Hepatocyte (in vitro differentiated cells): Measurements from ENCODE around the gene SP140L. TPM values are rescaled to one million over a fixed set of nuclear protein-coding genes. Genes with fewer than 3 reads are reported as not detected.

ENCODE experiments used
- DNase-seq: peaks from one replicate; pipeline ENCODE4 v3.0.0-alpha.2; 2016; ENCODE audit warnings: low spot score
- H2AFZ ChIP-seq: fragments of 200-600 bp; sonication (generic); 2 replicates; pipeline ENCODE4 v1.6.0; 2016; ENCODE audit warnings: antibody characterized with exemption, mild to moderate bottlenecking
- H3K27ac ChIP-seq: fragments of 200-600 bp; sonication (generic); 2 replicates; pipeline ENCODE4 v1.5.1; 2016; ENCODE audit warnings: mild to moderate bottlenecking
- H3K27me3 ChIP-seq: fragments of 200-600 bp; sonication (generic); 2 replicates; pipeline ENCODE4 v1.6.1; 2016
- H3K36me3 ChIP-seq: fragments of 200-600 bp; sonication (generic); replicated peaks from 2 replicates; pipeline ENCODE4 v1.5.1; 2016; ENCODE audit warnings: low read depth; ENCODE audit not compliant: insufficient read depth
- H3K4me1 ChIP-seq: fragments of 200-600 bp; sonication (generic); 2 replicates; pipeline ENCODE4 v1.5.1; 2016; ENCODE audit warnings: mild to moderate bottlenecking, moderate library complexity; ENCODE audit not compliant: insufficient read depth
- H3K4me2 ChIP-seq: fragments of 200-600 bp; sonication (generic); 2 replicates; pipeline ENCODE4 v1.6.0; 2016
- H3K4me3 ChIP-seq: fragments of 200-600 bp; sonication (generic); 2 replicates; pipeline ENCODE4 v1.5.1; 2016; ENCODE audit warnings: mild to moderate bottlenecking
- H3K79me2 ChIP-seq: fragments of 200-600 bp; sonication (generic); 2 replicates; pipeline ENCODE4 v1.6.0; 2017; ENCODE audit warnings: mild to moderate bottlenecking
- H3K9me2 ChIP-seq: fragments of 200-600 bp; sonication (generic); replicated peaks from 2 replicates; pipeline ENCODE4 v1.6.0; 2017; ENCODE audit warnings: mild to moderate bottlenecking; ENCODE audit not compliant: insufficient read depth
- H3K9me3 ChIP-seq: fragments of 200-600 bp; sonication (generic); 2 replicates; pipeline ENCODE4 v1.5.1; 2016; ENCODE audit warnings: low read depth, mild to moderate bottlenecking
- H4K20me1 ChIP-seq: fragments of 200-600 bp; sonication (generic); 2 replicates; pipeline ENCODE4 v1.6.0; 2016; ENCODE audit warnings: mild to moderate bottlenecking; ENCODE audit not compliant: insufficient read depth, poor library complexity, severe bottlenecking
- EZH2 ChIP-seq: fragments of 200-600 bp; sonication (generic); IDR thresholded peaks from 2 replicates; pipeline ENCODE4 v1.6.1; 2016; ENCODE audit warnings: antibody characterized with exemption, mild to moderate bottlenecking, borderline replicate concordance
- EZH2phosphoT487 ChIP-seq: fragments of 200-600 bp; sonication (generic); IDR thresholded peaks from one replicate; pipeline ENCODE4 v1.6.1; 2018; ENCODE audit warnings: antibody characterized with exemption, mild to moderate bottlenecking, low read depth, moderate library complexity; ENCODE audit not compliant: unreplicated experiment, severe bottlenecking
- WGBS: methylation state at CpG from one replicate; pipeline ENCODE4 v1.1.6; 2016; ENCODE audit warnings: low lambda C conversion rate; ENCODE audit errors: missing lambda C conversion rate; 5-methylcytosine and 5-hydroxymethylcytosine counted together
- polyA plus RNA-seq: library from polyadenylated mRNA; unstranded; fragments of >200 nt; fragmentation: Nextera tagmentation; extraction: Ambion mirVana; gene quantifications from 2 replicates; pipeline ENCODE4 v1.2.1, GENCODE V29; 2016
- total RNA-seq: library from RNA; depleted of rRNA; stranded (reverse); fragments of >200 nt; gene quantifications from 2 replicates; pipeline ENCODE4 v1.2.3, GENCODE V29; 2014
- TF ChIP-seq, protein P1 (sequence below): fragments of 200-600 bp; sonication (generic); IDR thresholded peaks from 2 replicates; pipeline ENCODE4 v1.5.1; 2016; ENCODE audit warnings: antibody characterized with exemption, mild to moderate bottlenecking; ENCODE audit not compliant: poor library complexity

The SP140L gene
- total and polyA plus RNA-seq, 2 experiments from 2014 or later: 7.1 to 8.1 TPM

DNA sequence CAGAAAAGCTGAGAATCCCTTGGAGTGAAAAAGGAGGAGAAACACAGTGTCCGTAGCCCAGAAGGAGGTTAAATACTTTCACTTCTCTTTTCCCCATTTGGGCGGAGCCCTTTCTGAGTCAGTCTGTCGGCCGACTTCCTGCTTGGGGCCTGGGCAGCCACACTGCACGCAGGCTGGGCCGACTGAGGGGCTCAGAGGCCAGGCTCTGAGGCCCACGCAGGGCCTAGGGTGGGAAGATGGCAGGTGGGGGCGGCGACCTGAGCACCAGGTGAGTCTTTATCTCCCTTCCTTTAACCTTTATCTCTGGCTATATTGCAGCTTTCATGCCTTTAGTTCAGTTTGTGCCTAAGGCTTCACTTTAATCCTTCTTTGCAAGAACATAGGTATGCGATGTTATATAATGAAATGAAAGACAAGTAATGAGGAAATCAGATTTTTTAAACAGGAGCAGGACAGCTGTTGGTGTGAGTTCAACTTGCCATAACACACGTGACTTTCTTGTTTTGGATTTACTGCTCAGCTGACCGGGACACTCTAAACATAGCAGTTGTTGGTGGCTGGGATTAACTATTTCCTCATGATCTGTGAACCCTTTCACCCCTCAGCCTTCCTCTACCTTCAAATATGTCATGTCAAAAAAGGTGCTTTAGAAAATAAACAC lies 89.2 kb downstream of the SP140L start, which contains the start of gene SP100:
Gene SP100, plus strand, starts transcription at position 141 of the 661 bp plus-strand sequence. Its CDS starts 96 bp downstream, at position 237.
- H3K79me2 ChIP-seq: peaks cover 30% of the 10 kb centered on the region
- H3K4me3 ChIP-seq: peak within 1 kb of the TSS; percentile 60
- no peaks in the 10 kb centered on the region for H3K9me3 ChIP-seq
- H3K4me1 ChIP-seq: peaks cover 4% of the 10 kb centered on the region
- peak within 1 kb of the TSS; percentile 97 for H3K27ac ChIP-seq
- no peaks in the 10 kb centered on the region for H3K36me3 ChIP-seq
- H3K4me2 ChIP-seq: peak within 1 kb of the TSS; percentile 85
- H3K27me3 ChIP-seq: no peaks in the 10 kb centered on the region
- no peaks in the 10 kb centered on the region for H4K20me1 ChIP-seq
- TF ChIP-seq EZH2phosphoT487 (no peak), EZH2 (no peak)
- TF ChIP-seq, protein P1, sequence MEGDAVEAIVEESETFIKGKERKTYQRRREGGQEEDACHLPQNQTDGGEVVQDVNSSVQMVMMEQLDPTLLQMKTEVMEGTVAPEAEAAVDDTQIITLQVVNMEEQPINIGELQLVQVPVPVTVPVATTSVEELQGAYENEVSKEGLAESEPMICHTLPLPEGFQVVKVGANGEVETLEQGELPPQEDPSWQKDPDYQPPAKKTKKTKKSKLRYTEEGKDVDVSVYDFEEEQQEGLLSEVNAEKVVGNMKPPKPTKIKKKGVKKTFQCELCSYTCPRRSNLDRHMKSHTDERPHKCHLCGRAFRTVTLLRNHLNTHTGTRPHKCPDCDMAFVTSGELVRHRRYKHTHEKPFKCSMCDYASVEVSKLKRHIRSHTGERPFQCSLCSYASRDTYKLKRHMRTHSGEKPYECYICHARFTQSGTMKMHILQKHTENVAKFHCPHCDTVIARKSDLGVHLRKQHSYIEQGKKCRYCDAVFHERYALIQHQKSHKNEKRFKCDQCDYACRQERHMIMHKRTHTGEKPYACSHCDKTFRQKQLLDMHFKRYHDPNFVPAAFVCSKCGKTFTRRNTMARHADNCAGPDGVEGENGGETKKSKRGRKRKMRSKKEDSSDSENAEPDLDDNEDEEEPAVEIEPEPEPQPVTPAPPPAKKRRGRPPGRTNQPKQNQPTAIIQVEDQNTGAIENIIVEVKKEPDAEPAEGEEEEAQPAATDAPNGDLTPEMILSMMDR: no peak
- 30% methylated on average over 12 of the region's 12 CpGs for WGBS
- DNase-seq: peak; percentile 86
- no peaks in the 10 kb centered on the region for H3K9me2 ChIP-seq
- peak within 1 kb of the TSS; percentile 95 for H2AFZ ChIP-seq

DNA sequence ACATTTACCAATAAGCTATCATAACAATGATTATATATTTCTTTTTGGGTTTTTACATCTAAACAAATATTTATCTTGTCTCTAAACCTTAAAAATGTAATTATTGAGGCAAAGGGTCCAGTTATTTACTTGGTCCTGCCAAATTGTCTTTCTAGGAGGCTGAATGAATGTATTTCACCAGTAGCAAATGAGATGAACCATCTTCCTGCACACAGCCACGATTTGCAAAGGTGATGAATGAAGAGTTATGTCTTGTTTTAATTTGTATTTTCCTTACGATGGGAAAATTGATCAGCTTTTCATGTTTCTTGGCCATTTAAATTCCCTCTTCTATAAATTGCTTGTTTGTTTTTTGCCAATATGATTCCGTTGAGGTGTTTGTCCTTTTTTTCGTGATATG lies 90.4 kb downstream of the SP140L start:
- Histone ChIP-seq H2AFZ (no peak overlapping the region), H3K27me3 (no peaks in the 10 kb centered on the region), H3K4me3 (peak overlapping the region; percentile 3), H3K4me1 (peaks cover 4% of the 10 kb centered on the region), H4K20me1 (no peaks in the 10 kb centered on the region), H3K9me3 (no peaks in the 10 kb centered on the region), H3K27ac (no peak overlapping the region), H3K9me2 (no peaks in the 10 kb centered on the region), H3K36me3 (no peaks in the 10 kb centered on the region), H3K4me2 (peak overlapping the region; percentile 85), H3K79me2 (peaks cover 34% of the 10 kb centered on the region)
- no peak for DNase-seq
- 93% methylated on average over 4 of the region's 4 CpGs for WGBS
- no peak for TF ChIP-seq EZH2phosphoT487
- TF ChIP-seq EZH2: no peak
- TF ChIP-seq, protein P1: no peak

DNA sequence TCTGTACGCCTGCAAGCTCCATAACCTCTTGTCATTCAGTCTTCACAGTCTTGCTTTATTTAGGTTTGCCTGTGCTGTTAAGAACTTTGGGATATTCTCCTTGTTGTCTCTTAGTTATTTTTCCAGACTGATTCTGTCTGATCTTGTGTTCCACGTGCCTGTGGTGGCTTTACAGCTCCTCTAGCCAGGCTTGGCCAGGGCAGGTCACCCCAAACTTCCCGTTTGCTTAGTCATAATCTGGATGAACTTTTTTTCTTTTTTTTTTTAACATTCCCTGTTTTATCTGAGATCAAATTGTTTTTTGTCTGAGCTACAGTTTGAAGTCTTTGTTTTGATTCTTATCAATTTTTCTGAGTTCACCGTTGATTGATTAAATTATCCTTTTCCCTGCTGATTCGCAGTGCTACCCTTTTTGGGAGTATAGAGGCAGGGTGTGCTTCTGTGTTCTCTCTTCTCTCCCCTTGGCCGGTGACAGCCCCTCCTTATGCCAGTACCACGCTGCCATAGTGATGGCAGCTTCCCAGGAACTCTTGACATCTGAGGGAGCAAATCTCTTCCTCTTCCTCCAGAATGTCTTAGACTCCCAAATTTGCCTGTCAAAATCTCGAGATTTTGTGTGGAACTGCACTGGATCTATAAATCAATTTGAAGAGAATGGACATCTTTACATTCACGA lies 91.5 kb downstream of the SP140L start:
- Histone ChIP-seq H3K4me3 (no peak overlapping the region), H4K20me1 (no peaks in the 10 kb centered on the region), H3K4me1 (peaks cover 4% of the 10 kb centered on the region), H3K27ac (no peak overlapping the region), H3K36me3 (no peaks in the 10 kb centered on the region), H3K27me3 (no peaks in the 10 kb centered on the region), H2AFZ (no peak overlapping the region), H3K9me3 (no peaks in the 10 kb centered on the region), H3K4me2 (peak overlapping the region; percentile 85), H3K79me2 (peaks cover 38% of the 10 kb centered on the region), H3K9me2 (no peaks in the 10 kb centered on the region)
- DNase-seq: no peak
- TF ChIP-seq, protein P1: no peak
- TF ChIP-seq EZH2phosphoT487 (no peak), EZH2 (no peak)
- 80% methylated on average over 9 of the region's 9 CpGs for WGBS
